Right lobe of liver (tissue), 4 donors: ENCODE measurements around the gene ACE.

Experiments
- POLR2A ChIP-seq: fragments of 450-650 bp; IDR thresholded peaks from one replicate; pipeline ENCODE4 v1.6.1; 2017; ENCODE audit warnings: antibody characterized with exemption, mild to moderate bottlenecking
- TF ChIP-seq, protein P1 (sequence below), 4 donors: fragments of 200-600 bp in 3 of 4; fragments of 450-650 bp in 1 of 4; IDR thresholded peaks; one replicate each; pipeline versions ENCODE4 v1.5.1 to v1.8.0; 2016 to 2022; ENCODE audit warnings: antibody characterized with exemption in 4 of 4, mild to moderate bottlenecking in 2 of 4
- donor health status: DM: no; HTN: no; CAD: no.
- donor health status: DM: no; HTN: no; CAD: no.
- donor health status: DM: no; HTN: yes; CAD: no.

- TF ChIP-seq POLR2A, result no peak
- TF ChIP-seq, protein P1, sequence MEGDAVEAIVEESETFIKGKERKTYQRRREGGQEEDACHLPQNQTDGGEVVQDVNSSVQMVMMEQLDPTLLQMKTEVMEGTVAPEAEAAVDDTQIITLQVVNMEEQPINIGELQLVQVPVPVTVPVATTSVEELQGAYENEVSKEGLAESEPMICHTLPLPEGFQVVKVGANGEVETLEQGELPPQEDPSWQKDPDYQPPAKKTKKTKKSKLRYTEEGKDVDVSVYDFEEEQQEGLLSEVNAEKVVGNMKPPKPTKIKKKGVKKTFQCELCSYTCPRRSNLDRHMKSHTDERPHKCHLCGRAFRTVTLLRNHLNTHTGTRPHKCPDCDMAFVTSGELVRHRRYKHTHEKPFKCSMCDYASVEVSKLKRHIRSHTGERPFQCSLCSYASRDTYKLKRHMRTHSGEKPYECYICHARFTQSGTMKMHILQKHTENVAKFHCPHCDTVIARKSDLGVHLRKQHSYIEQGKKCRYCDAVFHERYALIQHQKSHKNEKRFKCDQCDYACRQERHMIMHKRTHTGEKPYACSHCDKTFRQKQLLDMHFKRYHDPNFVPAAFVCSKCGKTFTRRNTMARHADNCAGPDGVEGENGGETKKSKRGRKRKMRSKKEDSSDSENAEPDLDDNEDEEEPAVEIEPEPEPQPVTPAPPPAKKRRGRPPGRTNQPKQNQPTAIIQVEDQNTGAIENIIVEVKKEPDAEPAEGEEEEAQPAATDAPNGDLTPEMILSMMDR (IDR thresholded peaks at IDR 0.05), result no peak
Observed at GRCh38 chr17:63512896-63513644, 36.2 kb downstream of the ACE start.
